H1 (cell line): ENCODE measurements around the gene SELENOO. TPM values are rescaled to one million over a fixed set of nuclear protein-coding genes. Genes with fewer than 3 reads are reported as not detected.

Source experiments
- BACH1 ChIP-seq: IDR thresholded peaks from 2 replicates; pipeline ENCODE4 v1.6.1; 2012; ENCODE audit warnings: low read length, improper control_type of control experiment
- BRCA1 ChIP-seq: IDR thresholded peaks from 2 replicates; pipeline ENCODE4 v1.6.1; 2012; ENCODE audit warnings: low read depth, low read length, improper control_type of control experiment
- CBX8 ChIP-seq: fragments of 300-800, 300-1000 bp; sonication (generic); IDR thresholded peaks from 2 replicates; pipeline ENCODE4 v1.7.1; 2016; ENCODE audit warnings: low read depth, low read length, borderline replicate concordance
- CEBPB ChIP-seq: IDR thresholded peaks from 2 replicates; pipeline ENCODE4 v1.6.1; 2012; ENCODE audit warnings: low read depth, low read length
- CHD1 ChIP-seq: IDR thresholded peaks from 2 replicates; pipeline ENCODE4 v1.6.1; 2012; ENCODE audit warnings: low read depth, low read length, improper control_type of control experiment
- CREB1 ChIP-seq: IDR thresholded peaks from 2 replicates; pipeline ENCODE4 v1.6.1; 2012; ENCODE audit warnings: inconsistent platforms
- GABPA ChIP-seq: IDR thresholded peaks from 2 replicates; pipeline ENCODE4 v1.6.1; 2011; ENCODE audit warnings: mild to moderate bottlenecking, low read length, moderate library complexity, borderline replicate concordance; ENCODE audit not compliant: insufficient read depth
- HDAC6 ChIP-seq: IDR thresholded peaks from one replicate; pipeline ENCODE4 v1.7.1; 2012; ENCODE audit warnings: low read depth, mild to moderate bottlenecking, inconsistent platforms, low read length, moderate library complexity
- JUN ChIP-seq: IDR thresholded peaks from 2 replicates; pipeline ENCODE4 v1.6.1; 2011; ENCODE audit warnings: low read depth, mild to moderate bottlenecking, improper control_type of control experiment, low read length
- JUND ChIP-seq: IDR thresholded peaks from 2 replicates; pipeline ENCODE4 v1.6.1; 2011; ENCODE audit warnings: mild to moderate bottlenecking, improper control_type of control experiment, low read length
- KDM5A ChIP-seq: fragments of 200-600 bp; IDR thresholded peaks from 2 replicates; pipeline ENCODE4 v1.7.1; 2012; ENCODE audit warnings: mild to moderate bottlenecking, low read length, inconsistent platforms, mixed read lengths
- MAX ChIP-seq: IDR thresholded peaks from 2 replicates; pipeline ENCODE4 v1.6.1; 2012; ENCODE audit warnings: inconsistent platforms
- NRF1 ChIP-seq: IDR thresholded peaks from 2 replicates; pipeline ENCODE4 v1.6.1; 2011; ENCODE audit warnings: mild to moderate bottlenecking, low read depth, low read length, improper control_type of control experiment
- POU5F1 ChIP-seq: IDR thresholded peaks from 2 replicates; pipeline ENCODE4 v1.6.1; 2011; ENCODE audit warnings: low read depth, mild to moderate bottlenecking, low read length, moderate library complexity
- SIN3A ChIP-seq, 2 experiments: IDR thresholded peaks in 1 of 2; conservative IDR thresholded peaks in 1 of 2; 2 replicates each; pipeline ENCODE4 v1.6.1; 2011 to 2012; ENCODE audit warnings: low read length in 2 of 2, improper control_type of control experiment in 1 of 2, low read depth in 1 of 2, mild to moderate bottlenecking in 1 of 2
- SIX5 ChIP-seq: IDR thresholded peaks from 2 replicates; pipeline ENCODE4 v1.6.1; 2011; ENCODE audit warnings: mild to moderate bottlenecking, low read depth, low read length
- SUZ12 ChIP-seq: fragments of 200-600 bp; sonication (generic); IDR thresholded peaks from 2 replicates; pipeline ENCODE4 v1.6.1; 2012; ENCODE audit warnings: mild to moderate bottlenecking, inconsistent platforms, low read length, moderate library complexity, mixed read lengths
- TAF1 ChIP-seq: IDR thresholded peaks from 2 replicates; pipeline ENCODE4 v1.6.1; 2011; ENCODE audit warnings: mild to moderate bottlenecking, low read depth, low read length
- polyA plus RNA-seq, 7 experiments: library from polyadenylated mRNA; depleted of rRNA in 3 of 7; stranded (reverse) in 5 of 7; unstranded in 2 of 7; fragments of >200 nt in 5 of 7; fragments of 200-250 nt in 2 of 7; gene quantifications; 1 replicate in 5 of 7; 2 replicates in 1 of 7; 4 replicates in 1 of 7; pipeline versions ENCODE4 v1.2.1 to v1.2.3, GENCODE V29; 2011 to 2013; ENCODE audit warnings: missing spikeins in 2 of 7, mixed read lengths in 2 of 7
- total RNA-seq: library from RNA; stranded (reverse); fragmentation: NEBNext Ultra II Directional; extraction: Animal tissue kit (Norgen Biotek cat#: 25700); gene quantifications from 2 replicates; pipeline ENCODE4 v1.2.1, GENCODE V29; 2021
- TF ChIP-seq, protein P1 (sequence below): IDR thresholded peaks from 2 replicates; pipeline ENCODE4 v1.6.1; 2012; ENCODE audit warnings: low read length, inconsistent platforms

SELENOO gene
- total and polyA plus RNA-seq, 2 of the 8 experiments (the other 6 are each of a cell fraction or from before 2014, with no cell fraction given), result 18.6 to 25.1 TPM

- TF ChIP-seq CBX8 (no peak), JUN (no peak), TAF1 (0 out of 2 replicates have a peak, but pooled peaks have one; percentile 20), JUND (no peak), NRF1 (no peak), KDM5A (no peak), CHD1 (no peak), POU5F1 (no peak), CEBPB (no peak), HDAC6 (no peak), GABPA (no peak), BACH1 (no peak), SIN3A (conservative IDR thresholded peaks at IDR 0.05 in 1 of 2, IDR thresholded peaks at IDR 0.05 in 1 of 2; ENCODE audit: low read depth in 1 of 2, low read length in 2 of 2) (peak in 1 of 2 experiments; percentile 54; a peak in 1 of 4 replicates), SUZ12 (no peak), BRCA1 (peak; percentile 63; the same call in 1 of the 2 replicates), SIX5 (no peak), CREB1 (no peak), MAX (peak; percentile 16)
- TF ChIP-seq, protein P1, sequence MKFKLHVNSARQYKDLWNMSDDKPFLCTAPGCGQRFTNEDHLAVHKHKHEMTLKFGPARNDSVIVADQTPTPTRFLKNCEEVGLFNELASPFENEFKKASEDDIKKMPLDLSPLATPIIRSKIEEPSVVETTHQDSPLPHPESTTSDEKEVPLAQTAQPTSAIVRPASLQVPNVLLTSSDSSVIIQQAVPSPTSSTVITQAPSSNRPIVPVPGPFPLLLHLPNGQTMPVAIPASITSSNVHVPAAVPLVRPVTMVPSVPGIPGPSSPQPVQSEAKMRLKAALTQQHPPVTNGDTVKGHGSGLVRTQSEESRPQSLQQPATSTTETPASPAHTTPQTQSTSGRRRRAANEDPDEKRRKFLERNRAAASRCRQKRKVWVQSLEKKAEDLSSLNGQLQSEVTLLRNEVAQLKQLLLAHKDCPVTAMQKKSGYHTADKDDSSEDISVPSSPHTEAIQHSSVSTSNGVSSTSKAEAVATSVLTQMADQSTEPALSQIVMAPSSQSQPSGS, result no peak
- TF ChIP-seq, all 59 proteins: peak for 8
Measured at GRCh38 chr22:50250555-50251476, 50.0 kb downstream of the SELENOO start, which contains the start of gene HDAC10 (continued).
